Chondrocyte (in vitro differentiated cells): ENCODE data around the gene LPGAT1. TPM values are rescaled to one million over a fixed set of nuclear protein-coding genes. Genes with fewer than 3 reads are reported as not detected.

Experiments used
- DNase-seq: peaks from one replicate; pipeline ENCODE4 v3.0.0; 2021; ENCODE audit warnings: mixed read lengths, low spot score
- H3K27ac Mint-ChIP-seq: one replicate; pipeline ENCODE4 v1.8.0; 2021; ENCODE audit warnings: mild to moderate bottlenecking, moderate library complexity, mixed read lengths; ENCODE audit not compliant: unreplicated experiment
- H3K27me3 Mint-ChIP-seq: 2 replicates; pipeline ENCODE4 v1.8.0; 2021; ENCODE audit warnings: low read depth, mixed read lengths
- H3K36me3 Mint-ChIP-seq: 2 replicates; pipeline ENCODE4 v1.8.0; 2021; ENCODE audit warnings: low read depth, mixed read lengths
- H3K4me1 Mint-ChIP-seq: 2 replicates; pipeline ENCODE4 v1.8.0; 2021; ENCODE audit warnings: low read depth, mild to moderate bottlenecking, mixed read lengths
- H3K4me3 Mint-ChIP-seq: one replicate; pipeline ENCODE4 v1.8.0; 2021; ENCODE audit warnings: mild to moderate bottlenecking, moderate library complexity, mixed read lengths; ENCODE audit not compliant: unreplicated experiment
- H3K9me3 Mint-ChIP-seq: 2 replicates; pipeline ENCODE4 v1.8.0; 2021; ENCODE audit warnings: low read depth, mixed read lengths
- CTCF ChIP-seq: fragments of 200-600 bp; sonication (generic); IDR thresholded peaks from 2 replicates; pipeline ENCODE4 v1.5.0; 2021; ENCODE audit warnings: antibody characterized with exemption, mild to moderate bottlenecking, moderate library complexity
- total RNA-seq: library from RNA; stranded (reverse); gene quantifications from 3 replicates; pipeline ENCODE4 v1.2.1, GENCODE V29; 2021

Gene LPGAT1
- total RNA-seq, 1 donor from 2014 or later: 60.1 TPM

GRCh38 chr1:211843507-211844298, 13.1 kb upstream of the LPGAT1 start:
- Mint-ChIP-seq H3K4me1 (no peaks in the 10 kb centered on the region), H3K27me3 (peaks cover 2% of the 10 kb centered on the region), H3K9me3 (no peaks in the 10 kb centered on the region), H3K4me3 (no peak overlapping the region), H3K27ac (no peak overlapping the region), H3K36me3 (no peaks in the 10 kb centered on the region)
- TF ChIP-seq CTCF: no peak
- no peak for DNase-seq

- H3K9me3 Mint-ChIP-seq: no peaks in the 10 kb centered on the region
- no peak for TF ChIP-seq CTCF
- no peaks in the 10 kb centered on the region for H3K36me3 Mint-ChIP-seq
- H3K27me3 Mint-ChIP-seq: peaks cover 2% of the 10 kb centered on the region
- DNase-seq: no peak
- H3K4me3 Mint-ChIP-seq: no peak overlapping the region
- H3K4me1 Mint-ChIP-seq: no peaks in the 10 kb centered on the region
- H3K27ac Mint-ChIP-seq: no peak overlapping the region
These were observed 12.5 kb upstream of the LPGAT1 start for GRCh38 chr1:211843018-211843417.

GRCh38 chr1:211842518-211842917, 12.0 kb upstream of the LPGAT1 start:
- no peak for TF ChIP-seq CTCF
- H3K4me1 Mint-ChIP-seq: no peaks in the 10 kb centered on the region
- no peaks in the 10 kb centered on the region for H3K36me3 Mint-ChIP-seq
- H3K27me3 Mint-ChIP-seq: peaks cover 2% of the 10 kb centered on the region
- no peaks in the 10 kb centered on the region for H3K9me3 Mint-ChIP-seq
- H3K27ac Mint-ChIP-seq: no peak overlapping the region
- DNase-seq: no peak
- H3K4me3 Mint-ChIP-seq: no peak overlapping the region

- no peak for DNase-seq
- Mint-ChIP-seq H3K4me1 (no peaks in the 10 kb centered on the region), H3K36me3 (no peaks in the 10 kb centered on the region), H3K27ac (no peak overlapping the region), H3K27me3 (peaks cover 2% of the 10 kb centered on the region), H3K4me3 (no peak overlapping the region), H3K9me3 (no peaks in the 10 kb centered on the region)
- no peak for TF ChIP-seq CTCF
These were observed 8.5 kb upstream of the LPGAT1 start for GRCh38 chr1:211839106-211839505.

- Mint-ChIP-seq H3K9me3 (no peaks in the 10 kb centered on the region), H3K27me3 (no peaks in the 10 kb centered on the region), H3K27ac (no peak overlapping the region), H3K4me1 (peaks cover 20% of the 10 kb centered on the region), H3K4me3 (no peak overlapping the region), H3K36me3 (no peaks in the 10 kb centered on the region)
- TF ChIP-seq CTCF: no peak
- no peak for DNase-seq
These were observed 2.7 kb upstream of the LPGAT1 start for GRCh38 chr1:211833174-211833820.
